ENCODE data around the gene SRSF1. TPM values are rescaled to one million over a fixed set of nuclear protein-coding genes. Genes with fewer than 3 reads are reported as not detected.

Gene SRSF1
- total and polyA plus RNA-seq, 2 donors (not counting 1 experiment from before 2014, with no cell fraction given), result 191 to 307 TPM

GRCh38 chr17:58002154-58002948 lies 4.7 kb downstream of the SRSF1 start:
- no peak overlapping the region for H3K4me2 ChIP-seq (ENCODE audit: extremely low read depth, insufficient read depth, low read length)
- H3K36me3 ChIP-seq (ENCODE audit: control insufficient read depth, insufficient read depth, low read length), result peaks cover 12% of the 10 kb centered on the region

GRCh38 chr17:58001461-58002124 lies 5.5 kb downstream of the SRSF1 start:
- H3K4me3 ChIP-seq (replicated peaks in 1 of 4; ENCODE audit: control extremely low read depth in 1 of 4, insufficient read depth in 1 of 4, low read depth in 3 of 4, low read length in 4 of 4), result no peak overlapping the region
- H3K27me3 ChIP-seq (ENCODE audit: control insufficient read depth, insufficient read depth, low read length), result no peaks in the 10 kb centered on the region
- H3K36me3 ChIP-seq (ENCODE audit: control insufficient read depth, insufficient read depth, low read length), result peaks cover 13% of the 10 kb centered on the region
- peak overlapping the region; percentile 7 for H3K4me2 ChIP-seq (ENCODE audit: extremely low read depth, insufficient read depth, low read length)
- H3K79me2 ChIP-seq (ENCODE audit: control insufficient read depth, insufficient read depth, low read length), result peaks cover 58% of the 10 kb centered on the region
- H3K4me1 ChIP-seq (ENCODE audit: control insufficient read depth, extremely low read depth, insufficient read depth, low read length), result peaks cover 14% of the 10 kb centered on the region
- H3K9ac ChIP-seq (ENCODE audit: insufficient read depth, low read length), result no peak overlapping the region
- peaks cover 7% of the 10 kb centered on the region for H4K20me1 ChIP-seq (ENCODE audit: control insufficient read depth, extremely low read depth, insufficient read depth, low read length)
- H2AFZ ChIP-seq (ENCODE audit: low read length), result no peak overlapping the region
- no peaks in the 10 kb centered on the region for H3K9me3 ChIP-seq (ENCODE audit: control insufficient read depth, insufficient read depth, low read depth, low read length)
- no peak for DNase-seq (ENCODE audit: low read depth in 2 of 2)
- TF ChIP-seq EZH2 (IDR thresholded peaks at IDR 0.05; ENCODE audit: low read length, missing control alignments), result no peak
- TF ChIP-seq CTCF (conservative IDR thresholded peaks at IDR 0.05 in 1 of 2, IDR thresholded peaks at IDR 0.05 in 1 of 2; ENCODE audit: low read depth in 1 of 2, low read length in 2 of 2), result no peak
- H3K27ac ChIP-seq (ENCODE audit: insufficient read depth, low read length), result no peak overlapping the region

More at GRCh38 chr17:58002154-58002948, 4.7 kb downstream of the SRSF1 start:
- no peak overlapping the region for H3K27ac ChIP-seq (ENCODE audit: insufficient read depth, low read length)
- DNase-seq (ENCODE audit: low read depth in 2 of 2), result no peak
- TF ChIP-seq CTCF (conservative IDR thresholded peaks at IDR 0.05 in 1 of 2, IDR thresholded peaks at IDR 0.05 in 1 of 2; ENCODE audit: low read depth in 1 of 2, low read length in 2 of 2) (no peak), EZH2 (IDR thresholded peaks at IDR 0.05; ENCODE audit: low read length, missing control alignments) (no peak)
- no peaks in the 10 kb centered on the region for H3K9me3 ChIP-seq (ENCODE audit: control insufficient read depth, insufficient read depth, low read depth, low read length)
- H3K9ac ChIP-seq (ENCODE audit: insufficient read depth, low read length), result no peak overlapping the region
- H3K79me2 ChIP-seq (ENCODE audit: control insufficient read depth, insufficient read depth, low read length), result peaks cover 62% of the 10 kb centered on the region
- no peaks in the 10 kb centered on the region for H3K27me3 ChIP-seq (ENCODE audit: control insufficient read depth, insufficient read depth, low read length)
- H4K20me1 ChIP-seq (ENCODE audit: control insufficient read depth, extremely low read depth, insufficient read depth, low read length), result peaks cover 7% of the 10 kb centered on the region
- peaks cover 14% of the 10 kb centered on the region for H3K4me1 ChIP-seq (ENCODE audit: control insufficient read depth, extremely low read depth, insufficient read depth, low read length)
- H3K4me3 ChIP-seq (replicated peaks in 1 of 4; ENCODE audit: control extremely low read depth in 1 of 4, insufficient read depth in 1 of 4, low read depth in 3 of 4, low read length in 4 of 4), result no peak overlapping the region
- H2AFZ ChIP-seq (ENCODE audit: low read length), result no peak overlapping the region

- TF ChIP-seq CTCF (conservative IDR thresholded peaks at IDR 0.05 in 1 of 2, IDR thresholded peaks at IDR 0.05 in 1 of 2; ENCODE audit: low read depth in 1 of 2, low read length in 2 of 2) (peak; percentile 61 to 78), EZH2 (IDR thresholded peaks at IDR 0.05; ENCODE audit: low read length, missing control alignments) (no peak)
- peaks cover 4% of the 10 kb centered on the region for H4K20me1 ChIP-seq (ENCODE audit: control insufficient read depth, extremely low read depth, insufficient read depth, low read length)
- no peak overlapping the region for H3K9ac ChIP-seq (ENCODE audit: insufficient read depth, low read length)
- H3K36me3 ChIP-seq (ENCODE audit: control insufficient read depth, insufficient read depth, low read length), result peaks cover 8% of the 10 kb centered on the region
- no peaks in the 10 kb centered on the region for H3K9me3 ChIP-seq (ENCODE audit: control insufficient read depth, insufficient read depth, low read depth, low read length)
- no peaks in the 10 kb centered on the region for H3K27me3 ChIP-seq (ENCODE audit: control insufficient read depth, insufficient read depth, low read length)
- H3K27ac ChIP-seq (ENCODE audit: insufficient read depth, low read length), result no peak overlapping the region
- H3K4me2 ChIP-seq (ENCODE audit: extremely low read depth, insufficient read depth, low read length), result no peak overlapping the region
- peaks cover 10% of the 10 kb centered on the region for H3K4me1 ChIP-seq (ENCODE audit: control insufficient read depth, extremely low read depth, insufficient read depth, low read length)
- DNase-seq (ENCODE audit: low read depth in 2 of 2), result peak; percentile 58 to 87
- no peak overlapping the region for H3K4me3 ChIP-seq (replicated peaks in 1 of 4; ENCODE audit: control extremely low read depth in 1 of 4, insufficient read depth in 1 of 4, low read depth in 3 of 4, low read length in 4 of 4)
- no peak overlapping the region for H2AFZ ChIP-seq (ENCODE audit: low read length)
- H3K79me2 ChIP-seq (ENCODE audit: control insufficient read depth, insufficient read depth, low read length), result peaks cover 38% of the 10 kb centered on the region
These were observed 7.5 kb downstream of the SRSF1 start for GRCh38 chr17:57999496-58000017.

Data from fibroblast of lung (primary cell).